ENCODE data around the gene TRIM25.
"Not testable (repeated sequence)": the region's sequence is repeated elsewhere in the genome, so short reads cannot be mapped to it uniquely, and the experiment has no call there.

TRIM25 gene

GRCh38 chr17:56913867-56914580 is at the start of gene TRIM25:
Gene TRIM25 (minus strand): TSS chr17:56914049. CDS start chr17:56913988, 61 bp downstream.
- peak; percentile 56 for DNase-seq (ENCODE audit: low read depth in 2 of 2)

GRCh38 chr17:56960596-56961538 is 47.0 kb upstream of the TRIM25 start, which contains the start of gene COIL:
Gene COIL (minus strand): TSS chr17:56961050. CDS start chr17:56961019, 31 bp downstream.
- DNase-seq (ENCODE audit: low read depth in 2 of 2): peak; percentile 66 to 70

- DNase-seq (ENCODE audit: low read depth in 2 of 2): no peak
These were observed 43.1 kb upstream of the TRIM25 start for GRCh38 chr17:56956992-56957391.

- no peak for DNase-seq (ENCODE audit: low read depth in 2 of 2)
These were observed 35.7 kb upstream of the TRIM25 start for GRCh38 chr17:56949595-56949994.

GRCh38 chr17:56948491-56948890 is 34.6 kb upstream of the TRIM25 start:
- DNase-seq (ENCODE audit: low read depth in 2 of 2): no peak

- DNase-seq (ENCODE audit: low read depth in 2 of 2): no peak
These were observed 33.9 kb upstream of the TRIM25 start for GRCh38 chr17:56947741-56948140.

GRCh38 chr17:56945938-56946505 is 32.2 kb upstream of the TRIM25 start:
- DNase-seq (ENCODE audit: low read depth in 2 of 2): no peak

GRCh38 chr17:56943505-56944125 is 29.8 kb upstream of the TRIM25 start:
- DNase-seq (ENCODE audit: low read depth in 2 of 2): no peak

GRCh38 chr17:56939869-56940484 is 26.1 kb upstream of the TRIM25 start:
- peak; percentile 21 to 25 for DNase-seq (ENCODE audit: low read depth in 2 of 2)

GRCh38 chr17:56938206-56938605 is 24.4 kb upstream of the TRIM25 start:
- not testable (repeated sequence) for DNase-seq (ENCODE audit: low read depth in 2 of 2)

GRCh38 chr17:56937687-56938086 is 23.8 kb upstream of the TRIM25 start:
- no peak for DNase-seq (ENCODE audit: low read depth in 2 of 2)

- no peak for DNase-seq (ENCODE audit: low read depth in 2 of 2)
These were observed 23.0 kb upstream of the TRIM25 start for GRCh38 chr17:56936697-56937322.

- DNase-seq (ENCODE audit: low read depth in 2 of 2): no peak
These were observed 21.6 kb upstream of the TRIM25 start for GRCh38 chr17:56935461-56935860.

- no peak for DNase-seq (ENCODE audit: low read depth in 2 of 2)
These were observed 20.4 kb upstream of the TRIM25 start for GRCh38 chr17:56934280-56934679.

GRCh38 chr17:56933868-56934267 is 20.0 kb upstream of the TRIM25 start:
- no peak for DNase-seq (ENCODE audit: low read depth in 2 of 2)

- no peak for DNase-seq (ENCODE audit: low read depth in 2 of 2)
These were observed 19.4 kb upstream of the TRIM25 start for GRCh38 chr17:56933151-56933745.

GRCh38 chr17:56930739-56931337 is 17.0 kb upstream of the TRIM25 start:
- no peak for DNase-seq (ENCODE audit: low read depth in 2 of 2)

GRCh38 chr17:56929362-56929969 is 15.6 kb upstream of the TRIM25 start:
- no peak for DNase-seq (ENCODE audit: low read depth in 2 of 2)

- DNase-seq (ENCODE audit: low read depth in 2 of 2): no peak
These were observed 14.7 kb upstream of the TRIM25 start for GRCh38 chr17:56928586-56928985.

GRCh38 chr17:56926704-56927103 is 12.9 kb upstream of the TRIM25 start:
- no peak for DNase-seq (ENCODE audit: low read depth in 2 of 2)
